GM10847 (cell line): Measurements from ENCODE around the gene THOC5.

ENCODE experiments used
- POLR2A ChIP-seq: IDR thresholded peaks from 2 replicates; pipeline ENCODE4 v1.6.1; 2011; ENCODE audit not compliant: insufficient read length; ENCODE audit errors: extremely low read depth

The THOC5 gene

GRCh38 chr22:29553351-29554224 lies at the start of gene THOC5:
THOC5 (minus strand) TSS chr22:29553757; CDS start chr22:29549147, 4,610 bp downstream.
- peak; percentile 80 for TF ChIP-seq POLR2A

GRCh38 chr22:29598684-29599020 lies 45.1 kb upstream of the THOC5 start:
- TF ChIP-seq POLR2A: no peak

- TF ChIP-seq POLR2A: no peak
Measured at GRCh38 chr22:29596408-29596807, 42.9 kb upstream of the THOC5 start.

- TF ChIP-seq POLR2A: no peak
Measured at GRCh38 chr22:29593923-29594322, 40.4 kb upstream of the THOC5 start.

- TF ChIP-seq POLR2A: no peak
Measured at GRCh38 chr22:29587938-29588699, 34.6 kb upstream of the THOC5 start.

- TF ChIP-seq POLR2A: no peak
Measured at GRCh38 chr22:29584975-29585374, 31.4 kb upstream of the THOC5 start.

GRCh38 chr22:29581799-29582198 lies 28.2 kb upstream of the THOC5 start:
- TF ChIP-seq POLR2A: no peak

GRCh38 chr22:29580200-29580810 lies 26.7 kb upstream of the THOC5 start:
- TF ChIP-seq POLR2A: no peak

- no peak for TF ChIP-seq POLR2A
Measured at GRCh38 chr22:29578462-29579200, 25.1 kb upstream of the THOC5 start.

GRCh38 chr22:29574762-29575450 lies 21.3 kb upstream of the THOC5 start:
- no peak for TF ChIP-seq POLR2A

- TF ChIP-seq POLR2A: no peak
Measured at GRCh38 chr22:29570912-29571549, 17.5 kb upstream of the THOC5 start.

GRCh38 chr22:29570456-29570855 lies 16.9 kb upstream of the THOC5 start:
- no peak for TF ChIP-seq POLR2A

- no peak for TF ChIP-seq POLR2A
Measured at GRCh38 chr22:29569011-29569678, 15.6 kb upstream of the THOC5 start.

- TF ChIP-seq POLR2A: no peak
Measured at GRCh38 chr22:29567338-29567737, 13.8 kb upstream of the THOC5 start.
